ENCODE results near the gene ALKBH3.

GRCh38 chr11:43959321-43959995 is 78.8 kb downstream of the ALKBH3 start:
- TF ChIP-seq CTCF (IDR thresholded peaks at IDR 0.05) = no peak
- no peak for TF ChIP-seq POLR2A (IDR thresholded peaks at IDR 0.05)
- no peak for TF ChIP-seq POLR2AphosphoS5 (IDR thresholded peaks at IDR 0.05)
- no peak for TF ChIP-seq EP300 (IDR thresholded peaks at IDR 0.05)

Measured in stomach (tissue), 4 donors.